ENCODE results near the gene AGBL5. TPM values are rescaled to one million over a fixed set of nuclear protein-coding genes. Genes with fewer than 3 reads are reported as not detected.
A peak's percentile ranks its signal among the peaks of the same experiment; 100 is the strongest.

AGBL5 gene
- total RNA-seq, 4 donors from 2014 or later, result 6.8 to 14.4 (median 10.3) TPM

DNA sequence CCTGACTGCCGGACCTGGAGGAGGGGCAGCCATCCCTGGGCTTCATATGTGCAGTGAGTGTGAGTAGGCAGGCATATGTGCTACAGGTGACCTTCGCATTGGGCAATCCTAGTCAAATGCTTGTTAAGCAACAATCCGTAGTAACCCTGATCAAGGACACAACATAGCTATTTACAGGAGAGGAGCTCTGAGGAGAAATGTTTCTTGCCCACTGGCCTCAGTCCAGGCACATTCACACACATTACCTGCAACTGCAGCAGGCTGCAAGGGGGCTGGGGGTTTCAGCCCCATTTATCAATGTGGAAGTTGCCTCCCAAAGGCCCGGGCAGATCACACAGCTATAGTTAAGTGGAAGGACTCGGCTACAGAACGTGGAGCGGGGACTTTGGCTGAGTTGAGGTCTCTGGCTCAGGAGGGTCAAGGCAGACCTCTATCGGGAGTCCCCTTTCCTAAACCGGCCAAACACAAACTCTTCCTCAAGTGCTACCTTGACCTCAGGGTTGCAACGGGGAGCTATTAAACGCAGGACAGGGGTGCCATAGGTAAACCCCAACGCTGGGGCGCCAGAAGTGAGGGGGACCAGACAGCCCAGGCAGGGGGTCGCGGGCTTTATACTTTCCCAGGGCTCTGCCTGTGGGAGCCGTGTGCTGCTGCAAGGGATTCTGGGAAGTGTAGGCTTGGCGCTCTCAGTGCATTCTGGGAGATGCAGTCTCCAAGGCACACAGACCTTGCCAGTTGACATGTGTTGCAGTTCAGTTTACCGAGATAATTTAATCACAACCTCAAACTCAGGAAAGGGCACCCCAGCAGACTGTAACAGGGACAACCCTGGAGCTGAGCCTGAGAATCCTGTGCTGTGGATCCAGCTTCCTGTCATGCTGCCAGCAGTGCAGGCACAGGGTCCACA, 44.5 kb downstream of the AGBL5 start:
- TF ChIP-seq CTCF (IDR thresholded peaks at IDR 0.05), result no peak
- no peak for DNase-seq (ENCODE audit: low spot score)
- peak; percentile 70 for ATAC-seq (ENCODE audit: low FRiP score)

GRCh38 chr2:27096748-27097297, 45.4 kb downstream of the AGBL5 start:
- no peak for TF ChIP-seq CTCF (IDR thresholded peaks at IDR 0.05)
- no peak for ATAC-seq (ENCODE audit: low FRiP score)
- DNase-seq (ENCODE audit: low spot score), result no peak

- TF ChIP-seq CTCF (IDR thresholded peaks at IDR 0.05), result no peak
- DNase-seq (ENCODE audit: low spot score), result no peak
- no peak for ATAC-seq (ENCODE audit: low FRiP score)
Observed at GRCh38 chr2:27097341-27097740, 45.9 kb downstream of the AGBL5 start.

GRCh38 chr2:27099334-27099955, 48.0 kb downstream of the AGBL5 start:
- no peak for ATAC-seq (ENCODE audit: low FRiP score)
- DNase-seq (ENCODE audit: low spot score), result no peak
- TF ChIP-seq CTCF (IDR thresholded peaks at IDR 0.05), result no peak

GRCh38 chr2:27100036-27100435, 48.6 kb downstream of the AGBL5 start:
- ATAC-seq (ENCODE audit: low FRiP score) (no peak), DNase-seq (ENCODE audit: low spot score) (no peak)
- no peak for TF ChIP-seq CTCF (IDR thresholded peaks at IDR 0.05)

- no peak for DNase-seq (ENCODE audit: low spot score)
- no peak for ATAC-seq (ENCODE audit: low FRiP score)
- no peak for TF ChIP-seq CTCF (IDR thresholded peaks at IDR 0.05)
Observed at GRCh38 chr2:27102329-27102728, 50.9 kb downstream of the AGBL5 start.

Data from omental fat pad (tissue), 4 donors.